GM21367 (cell line): ENCODE results near the gene GLRX5.

Source experiments
- ATAC-seq: cut with Tn5 transposase; IDR thresholded peaks from one replicate; pipeline ENCODE4 v1.9.1; 2021; ENCODE audit not compliant: unreplicated experiment

Gene GLRX5

DNA sequence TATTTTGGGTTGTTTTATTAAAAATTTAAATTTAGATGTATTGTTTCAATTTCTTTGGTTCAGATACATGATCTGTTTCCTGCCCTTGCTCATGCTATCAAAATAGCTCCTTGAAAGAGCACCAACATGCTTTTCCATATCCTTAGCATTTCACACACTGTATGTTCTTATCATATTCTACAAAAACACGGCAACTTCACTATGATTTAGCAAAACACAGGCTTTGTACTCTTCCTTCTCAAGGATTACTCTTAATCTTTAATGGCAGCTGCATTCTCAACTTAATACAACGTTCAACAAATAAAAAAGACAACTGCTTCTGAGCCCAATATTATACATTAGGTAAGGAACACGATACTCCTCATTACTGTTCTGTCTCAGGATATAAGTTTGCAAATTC is 2.9 kb upstream of the GLRX5 start:
- no peak for ATAC-seq

DNA sequence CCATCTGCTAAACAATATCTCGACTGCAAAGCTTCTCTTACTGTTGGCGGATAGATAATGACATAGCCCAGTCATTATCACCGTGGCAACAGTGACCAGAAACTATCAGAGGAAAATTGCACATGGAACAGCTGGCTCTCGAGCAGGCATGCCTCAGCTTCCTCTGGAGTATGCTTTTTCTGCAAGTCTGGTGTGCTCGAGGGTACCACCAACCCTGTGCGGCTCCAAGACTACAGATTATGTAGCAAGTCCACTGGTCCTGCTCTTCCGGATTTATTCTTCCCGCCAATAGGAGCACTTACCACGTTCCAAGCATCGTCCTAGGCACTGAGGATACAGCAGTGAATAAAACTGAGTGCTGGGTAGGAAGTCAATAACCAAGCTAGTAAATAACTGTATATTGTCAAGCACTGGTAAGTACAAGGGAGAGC is 1.4 kb upstream of the GLRX5 start:
- no peak for ATAC-seq

DNA sequence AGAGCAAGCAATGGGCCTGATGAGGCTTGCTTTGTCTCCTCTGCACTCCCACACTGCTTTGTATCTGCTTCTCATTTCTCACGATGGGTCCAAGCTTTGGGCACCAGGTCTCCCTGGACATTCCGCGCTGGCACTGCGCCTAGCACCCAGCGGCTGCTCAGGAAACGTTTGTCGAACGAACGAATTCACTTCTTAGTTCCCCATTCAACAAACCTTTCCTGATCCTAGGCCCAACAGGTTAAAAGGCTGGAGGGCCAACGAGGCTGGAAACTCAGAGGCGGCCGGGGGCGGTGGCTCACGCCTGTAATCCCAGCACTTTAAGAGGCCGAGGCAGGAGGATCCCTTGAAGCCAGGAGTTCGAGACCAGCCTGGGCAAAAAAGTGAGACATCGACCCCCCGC is 1.0 kb upstream of the GLRX5 start:
- ATAC-seq, result no peak

- ATAC-seq, result no peak
Measured at GRCh38 chr14:95535226-95536021, 574 bp downstream of the GLRX5 start.

- no peak for ATAC-seq
Measured at GRCh38 chr14:95536036-95536593, 1.3 kb downstream of the GLRX5 start.

GRCh38 chr14:95536671-95537070 is 1.8 kb downstream of the GLRX5 start:
- ATAC-seq, result no peak

DNA sequence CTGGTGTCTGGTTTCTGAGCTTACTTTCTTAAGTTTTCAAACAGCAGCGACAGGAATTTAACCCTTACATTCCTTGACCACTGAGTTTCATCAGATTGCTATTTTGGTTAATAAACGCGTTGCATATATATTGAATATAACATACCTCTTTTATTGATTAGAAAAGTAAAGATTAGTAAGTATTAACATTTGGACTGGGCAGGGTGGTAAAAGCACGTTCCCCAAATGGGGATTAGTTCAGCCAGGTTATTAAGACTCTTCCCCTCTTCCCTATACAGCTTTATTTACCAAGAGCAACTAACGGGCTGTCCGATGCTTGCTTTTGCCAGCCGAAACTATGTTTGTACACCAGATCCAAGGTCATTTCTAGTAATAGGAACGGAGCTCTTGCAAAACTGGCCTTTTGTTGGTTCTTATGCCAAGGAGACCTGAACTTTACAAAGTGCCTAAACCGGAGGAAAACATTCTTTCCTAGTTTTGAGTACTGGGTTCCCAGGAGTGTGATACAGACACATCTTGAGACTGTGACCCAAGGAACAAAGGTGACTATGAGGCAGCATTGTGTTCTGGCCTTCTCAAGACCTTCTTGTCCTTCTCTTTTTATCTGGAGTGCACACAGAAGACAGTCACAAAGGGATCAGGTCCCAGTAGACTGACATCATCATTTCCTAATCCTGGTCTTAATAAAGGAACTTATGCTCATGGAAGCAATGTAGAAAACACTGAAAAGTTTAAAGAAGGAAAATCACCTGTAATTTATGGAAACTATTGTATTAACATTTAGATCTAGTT is 2.6 kb downstream of the GLRX5 start:
- ATAC-seq, result no peak

DNA sequence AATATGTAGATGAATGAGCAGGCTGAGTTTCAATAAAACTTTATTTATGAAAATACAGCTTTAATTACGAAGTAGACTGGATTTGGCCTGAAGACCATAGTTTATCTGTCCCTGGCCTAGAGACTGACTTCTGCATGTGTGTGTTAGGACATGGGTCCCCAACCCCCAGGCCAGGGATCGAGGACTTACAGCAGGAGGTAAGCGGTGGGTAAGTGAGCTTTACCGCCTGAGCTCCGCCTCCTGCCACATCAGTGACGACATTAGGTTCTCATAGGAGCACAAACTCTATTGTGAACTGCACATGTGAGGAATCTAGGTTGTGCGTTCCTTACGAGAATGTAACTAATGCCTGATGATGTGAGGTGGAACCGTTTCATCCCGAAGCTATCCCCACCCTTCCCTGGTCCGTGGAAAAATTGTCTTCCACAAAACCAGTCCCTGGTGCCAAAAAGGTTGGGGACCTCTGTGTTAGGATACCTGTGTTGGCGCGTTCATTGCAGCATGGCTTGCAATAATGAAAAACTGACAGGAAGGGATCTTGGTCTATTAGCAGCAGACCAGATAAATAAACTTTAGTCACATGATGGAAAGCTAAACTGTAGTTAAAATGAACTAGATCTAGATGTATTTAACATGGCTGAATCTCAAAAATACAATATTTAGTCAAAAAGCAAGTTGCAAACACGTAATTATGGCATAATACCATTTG is 4.1 kb downstream of the GLRX5 start:
- no peak for ATAC-seq

DNA sequence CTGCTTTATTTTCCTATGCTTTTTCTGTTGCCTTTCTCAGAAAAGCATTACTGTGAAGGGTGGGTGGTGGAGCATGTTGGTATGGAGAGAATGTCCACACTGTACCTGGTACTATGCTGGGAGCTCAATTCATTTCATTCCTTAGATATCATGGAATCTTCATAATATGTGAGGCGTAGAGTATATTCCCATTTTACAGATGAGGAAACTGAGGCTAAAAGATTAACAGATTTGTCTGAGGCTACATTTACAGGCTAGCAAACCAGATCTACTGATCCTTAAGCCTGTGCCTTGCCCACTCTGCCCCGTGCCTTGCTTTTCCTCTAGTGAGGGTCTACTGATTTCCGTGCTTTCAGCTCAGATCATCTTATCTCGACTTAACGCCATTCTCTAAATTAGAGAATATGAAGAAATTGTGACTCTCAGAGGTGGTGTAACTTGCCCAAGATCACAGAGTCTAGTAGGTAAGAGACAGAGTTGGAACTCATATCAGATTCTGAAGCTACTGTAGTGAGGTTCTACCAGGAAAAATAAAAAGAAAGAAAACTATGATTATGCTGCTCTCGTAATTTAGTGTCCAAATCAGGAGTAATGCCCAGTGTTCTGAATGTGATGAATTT is 5.5 kb downstream of the GLRX5 start:
- ATAC-seq, result no peak

GRCh38 chr14:95541346-95541745 is 6.5 kb downstream of the GLRX5 start:
- ATAC-seq, result no peak

DNA sequence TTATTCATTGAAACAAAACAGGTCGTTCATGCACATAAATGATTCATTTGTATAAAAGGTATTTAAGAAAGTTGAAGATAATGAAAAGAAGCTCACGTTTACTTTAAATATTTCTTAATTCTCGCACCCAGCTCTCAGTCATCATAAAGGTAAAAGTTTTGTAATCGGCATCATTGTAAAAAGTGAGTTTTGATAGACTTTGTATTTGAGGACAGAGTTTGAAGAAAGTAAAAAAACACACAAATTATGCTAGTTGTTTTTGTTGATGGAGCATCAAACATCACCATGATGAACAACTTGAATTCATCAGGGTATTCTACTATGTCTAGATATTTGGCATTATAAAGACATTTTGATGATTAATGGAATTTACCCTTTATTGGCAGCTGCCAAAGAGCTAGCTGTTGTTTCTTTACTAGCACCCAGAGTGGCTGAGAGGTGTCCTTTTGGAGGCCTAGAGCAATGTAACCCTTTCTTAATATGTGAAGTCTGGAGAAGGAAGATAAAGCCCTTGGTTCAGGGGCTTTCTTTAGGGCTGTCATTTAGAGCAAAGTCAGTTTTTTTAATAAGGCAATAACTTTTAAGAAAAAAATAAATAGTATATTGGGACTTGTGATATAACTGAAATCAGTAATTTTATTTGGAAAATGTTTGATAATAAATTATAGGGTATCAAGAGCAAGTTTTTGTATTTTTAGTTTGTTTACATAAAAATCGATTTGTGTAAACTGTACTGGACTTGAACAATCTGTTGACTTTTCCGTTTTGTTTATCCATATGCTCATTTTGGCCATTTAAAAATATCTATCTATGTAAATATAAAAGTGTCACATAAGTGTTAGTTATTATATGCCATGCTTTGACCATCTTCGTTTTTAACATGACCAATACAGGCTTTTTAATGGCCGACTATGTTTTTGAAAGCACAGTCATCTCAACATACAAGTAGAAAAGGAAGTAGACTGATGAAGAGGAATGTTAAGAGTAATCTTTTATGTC is 7.4 kb downstream of the GLRX5 start:
- no peak for ATAC-seq

DNA sequence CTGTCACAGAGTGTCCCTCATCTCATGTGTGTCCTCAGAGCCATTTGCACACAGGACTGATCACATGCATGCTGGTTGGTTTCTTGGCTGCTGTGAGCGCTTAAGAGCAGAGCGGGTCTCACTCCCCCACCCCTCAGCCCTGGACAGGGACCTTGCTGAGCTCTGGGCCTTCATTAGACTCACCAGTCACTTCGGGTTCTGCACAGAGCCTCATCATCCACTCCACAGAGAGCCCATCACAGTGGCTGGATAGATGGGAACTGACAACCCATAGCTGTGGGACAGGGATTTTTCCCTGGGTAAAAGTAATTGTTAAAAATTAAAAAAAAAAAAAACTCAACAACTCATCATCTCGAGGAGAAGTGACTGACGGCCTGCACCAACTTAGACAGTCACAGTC is 8.2 kb downstream of the GLRX5 start:
- no peak for ATAC-seq

DNA sequence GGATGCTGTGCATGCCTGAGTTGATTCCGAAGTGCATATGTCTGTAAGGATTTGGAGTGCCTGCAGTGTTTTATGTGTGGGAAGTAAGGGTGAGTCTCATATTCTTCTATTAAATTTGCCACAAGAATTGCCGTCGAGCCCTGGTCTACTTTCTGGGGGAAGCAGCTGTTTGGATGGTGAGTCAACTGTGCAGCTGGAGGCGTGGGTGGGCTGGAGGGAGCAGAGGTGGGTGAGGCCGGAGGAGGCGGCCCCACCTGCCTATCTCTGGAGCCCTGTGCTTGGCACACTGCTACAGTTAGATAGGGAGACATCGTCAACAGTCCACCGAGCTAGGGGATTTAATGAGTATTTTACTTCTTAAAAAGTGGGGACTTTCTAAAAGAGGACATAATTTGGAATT is 9.7 kb downstream of the GLRX5 start:
- no peak for ATAC-seq

- ATAC-seq, result no peak
Measured at GRCh38 chr14:95545515-95546168, 10.8 kb downstream of the GLRX5 start.

- no peak for ATAC-seq
Measured at GRCh38 chr14:95547272-95547625, 12.4 kb downstream of the GLRX5 start.

DNA sequence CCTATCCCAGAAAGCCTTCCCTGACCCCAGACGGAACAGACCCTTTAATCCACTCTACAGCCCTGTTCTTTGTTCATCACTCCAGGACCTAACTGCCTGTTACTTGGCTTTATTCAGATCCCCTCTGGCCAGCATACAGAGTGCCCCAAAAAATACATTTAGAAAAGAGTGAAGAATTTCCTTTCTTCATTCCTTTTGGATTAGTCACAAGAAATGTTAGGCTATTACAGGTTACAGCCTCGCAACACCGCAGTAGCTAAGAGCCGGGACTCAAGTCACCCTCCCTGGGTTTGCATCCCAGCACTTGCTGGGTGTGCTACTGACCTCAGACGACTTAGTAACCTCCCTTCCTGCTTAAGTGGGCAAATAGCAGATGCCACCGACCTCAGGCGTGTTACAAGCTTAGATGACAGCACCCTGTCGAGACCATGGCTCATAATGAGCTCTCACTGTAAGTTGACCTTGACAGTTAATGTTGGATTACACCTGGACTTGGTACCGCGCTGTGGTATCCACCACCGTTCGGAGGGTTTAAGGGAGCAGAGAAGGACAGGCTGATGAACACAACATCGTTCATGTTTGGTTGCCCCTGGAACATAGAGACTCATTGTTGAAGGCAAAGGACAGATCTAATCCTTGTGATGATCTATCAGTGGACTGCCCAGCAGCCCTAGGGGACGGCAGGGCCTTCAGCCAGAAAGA is 12.9 kb downstream of the GLRX5 start:
- no peak for ATAC-seq

DNA sequence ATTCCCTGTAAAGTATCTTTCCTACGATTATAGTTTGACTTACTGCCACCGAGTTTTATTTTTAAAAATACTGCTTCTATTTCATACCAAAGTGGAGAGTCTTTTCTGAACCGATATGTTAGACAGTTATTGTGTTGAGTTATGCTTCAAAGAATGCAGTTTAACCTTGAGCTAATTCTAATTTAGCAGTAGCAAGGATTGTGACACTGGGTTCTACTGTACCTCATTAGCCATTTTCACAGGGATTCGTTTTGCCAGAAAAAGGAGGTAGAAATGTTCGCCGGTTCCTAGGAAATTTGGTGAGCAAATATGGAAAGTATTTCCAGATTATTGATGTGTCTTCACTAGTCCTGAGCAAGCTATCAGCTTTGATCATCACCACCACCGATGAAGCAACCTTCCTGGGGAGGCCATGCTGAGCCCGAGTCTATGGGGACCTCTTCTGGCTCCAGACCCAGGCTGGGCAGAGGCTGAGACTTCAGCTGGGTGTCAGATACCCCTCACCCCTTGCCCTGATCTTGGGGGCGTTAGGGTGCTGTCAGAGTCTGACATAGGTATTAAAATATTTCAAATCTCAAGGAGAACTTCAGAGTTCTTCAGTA is 13.6 kb downstream of the GLRX5 start:
- ATAC-seq, result no peak
